Nephron (organoid): ENCODE results near the gene ME2.

Experiments used
- H3K27ac Mint-ChIP-seq, 3 experiments: 2 replicates each; pipeline ENCODE4 v1.8.0; 2020; ENCODE audit warnings: mixed read lengths in 3 of 3, mild to moderate bottlenecking in 2 of 3, moderate library complexity in 1 of 3
- H3K27me3 Mint-ChIP-seq: 2 replicates; pipeline ENCODE4 v1.8.0; 2021; ENCODE audit warnings: low read depth, mild to moderate bottlenecking, moderate library complexity, mixed read lengths
- H3K36me3 Mint-ChIP-seq: 2 replicates; pipeline ENCODE4 v1.8.0; 2020; ENCODE audit warnings: low read depth, mixed read lengths
- H3K4me1 Mint-ChIP-seq: 2 replicates; pipeline ENCODE4 v1.8.0; 2020; ENCODE audit warnings: mixed read lengths
- H3K4me3 Mint-ChIP-seq, 3 experiments: 2 replicates each; pipeline ENCODE4 v1.8.0; 2020; ENCODE audit warnings: mild to moderate bottlenecking in 3 of 3, mixed read lengths in 3 of 3, moderate library complexity in 2 of 3
- H3K9me3 Mint-ChIP-seq: 2 replicates; pipeline ENCODE4 v1.8.0; 2020; ENCODE audit warnings: mixed read lengths
- TF ChIP-seq, protein P1 (sequence below), 3 experiments: fragments of 200-600 bp; sonication (generic); IDR thresholded peaks; one replicate each; pipeline ENCODE4 v1.5.0; 2021; ENCODE audit warnings: antibody characterized with exemption in 3 of 3; ENCODE audit not compliant: unreplicated experiment in 3 of 3

ME2 gene

DNA sequence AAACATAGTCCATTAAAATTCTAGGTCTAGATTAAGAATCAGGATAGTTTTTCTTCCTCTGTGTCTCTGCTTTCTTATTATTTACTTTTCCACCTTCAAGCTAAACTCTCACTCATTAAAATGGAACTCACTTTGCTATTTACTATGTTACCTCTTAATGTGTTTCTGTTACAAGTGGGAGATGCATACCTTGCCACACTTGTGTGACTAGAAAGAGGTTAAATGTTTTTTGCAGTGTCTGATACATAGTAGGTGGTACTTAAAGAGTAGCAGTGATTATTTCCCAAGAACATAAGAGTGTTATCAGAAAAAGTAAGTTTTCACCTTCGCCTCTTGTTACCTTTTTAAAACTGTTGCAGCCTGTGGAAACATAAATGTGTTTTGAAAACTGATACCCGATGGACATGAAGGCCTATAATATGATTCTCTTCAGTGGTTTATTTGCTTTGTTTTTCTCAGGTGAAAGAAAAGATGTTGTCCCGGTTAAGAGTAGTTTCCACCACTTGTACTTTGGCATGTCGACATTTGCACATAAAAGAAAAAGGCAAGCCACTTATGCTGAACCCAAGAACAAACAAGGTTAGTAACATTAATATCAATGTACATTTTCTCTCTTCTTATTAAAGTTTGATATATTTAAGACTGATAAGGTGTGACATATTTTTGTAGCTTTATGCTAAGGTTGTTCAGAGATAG, 16.6 kb downstream of the ME2 start:
- Mint-ChIP-seq H3K27me3 (no peaks in the 10 kb centered on the region), H3K9me3 (peaks cover 4% of the 10 kb centered on the region), H3K36me3 (peaks cover 45% of the 10 kb centered on the region), H3K4me3 (no peak overlapping the region), H3K4me1 (no peaks in the 10 kb centered on the region), H3K27ac (no peak overlapping the region)
- TF ChIP-seq, protein P1, sequence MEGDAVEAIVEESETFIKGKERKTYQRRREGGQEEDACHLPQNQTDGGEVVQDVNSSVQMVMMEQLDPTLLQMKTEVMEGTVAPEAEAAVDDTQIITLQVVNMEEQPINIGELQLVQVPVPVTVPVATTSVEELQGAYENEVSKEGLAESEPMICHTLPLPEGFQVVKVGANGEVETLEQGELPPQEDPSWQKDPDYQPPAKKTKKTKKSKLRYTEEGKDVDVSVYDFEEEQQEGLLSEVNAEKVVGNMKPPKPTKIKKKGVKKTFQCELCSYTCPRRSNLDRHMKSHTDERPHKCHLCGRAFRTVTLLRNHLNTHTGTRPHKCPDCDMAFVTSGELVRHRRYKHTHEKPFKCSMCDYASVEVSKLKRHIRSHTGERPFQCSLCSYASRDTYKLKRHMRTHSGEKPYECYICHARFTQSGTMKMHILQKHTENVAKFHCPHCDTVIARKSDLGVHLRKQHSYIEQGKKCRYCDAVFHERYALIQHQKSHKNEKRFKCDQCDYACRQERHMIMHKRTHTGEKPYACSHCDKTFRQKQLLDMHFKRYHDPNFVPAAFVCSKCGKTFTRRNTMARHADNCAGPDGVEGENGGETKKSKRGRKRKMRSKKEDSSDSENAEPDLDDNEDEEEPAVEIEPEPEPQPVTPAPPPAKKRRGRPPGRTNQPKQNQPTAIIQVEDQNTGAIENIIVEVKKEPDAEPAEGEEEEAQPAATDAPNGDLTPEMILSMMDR (IDR thresholded peaks at IDR 0.05; ENCODE audit: unreplicated experiment in 3 of 3), result no peak

DNA sequence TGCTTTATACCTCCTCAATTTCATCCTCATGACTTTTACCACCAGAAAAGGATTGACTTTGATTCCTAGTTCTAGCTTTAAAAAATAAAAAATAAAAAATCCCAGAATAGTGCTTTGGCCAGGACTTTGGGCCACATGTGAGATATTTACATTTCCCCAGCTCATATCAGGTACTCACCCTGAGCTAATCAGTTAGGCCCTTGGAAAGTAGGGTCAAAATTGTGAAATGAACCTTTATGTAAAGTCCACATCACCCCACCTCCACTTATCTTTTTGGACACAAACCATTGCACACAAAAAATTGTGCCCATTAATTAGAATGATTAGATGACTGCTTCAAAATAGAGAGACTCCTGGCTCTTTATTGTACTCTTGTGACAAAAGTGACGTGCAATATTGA, 17.2 kb downstream of the ME2 start:
- Mint-ChIP-seq H3K27ac (no peak overlapping the region), H3K27me3 (no peaks in the 10 kb centered on the region), H3K36me3 (peaks cover 51% of the 10 kb centered on the region), H3K9me3 (peaks cover 4% of the 10 kb centered on the region), H3K4me1 (no peaks in the 10 kb centered on the region), H3K4me3 (no peak overlapping the region)
- TF ChIP-seq, protein P1 (IDR thresholded peaks at IDR 0.05; ENCODE audit: unreplicated experiment in 3 of 3), result no peak

DNA sequence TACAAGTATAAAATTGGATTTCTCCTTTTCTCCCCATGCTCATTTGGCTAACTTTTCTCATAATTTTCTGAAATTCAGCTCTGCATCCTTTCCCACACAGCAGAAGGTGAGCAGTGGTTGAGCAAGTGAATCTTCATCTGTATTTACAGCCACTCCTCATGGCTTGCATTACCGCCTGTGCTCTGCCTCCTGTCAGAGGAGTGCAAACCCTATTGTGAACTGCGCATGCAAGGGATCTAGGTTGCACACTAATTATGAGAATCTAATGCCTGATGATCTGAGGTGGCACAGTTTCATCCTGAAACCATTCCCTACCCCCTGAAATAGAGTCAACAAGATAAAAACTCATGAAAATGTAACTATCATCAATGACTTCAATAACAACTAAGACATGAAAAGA, 20.0 kb downstream of the ME2 start:
- TF ChIP-seq, protein P1 (IDR thresholded peaks at IDR 0.05; ENCODE audit: unreplicated experiment in 3 of 3), result no peak
- Mint-ChIP-seq H3K27ac (no peak overlapping the region), H3K4me3 (no peak overlapping the region), H3K4me1 (no peaks in the 10 kb centered on the region), H3K27me3 (no peaks in the 10 kb centered on the region), H3K9me3 (peaks cover 4% of the 10 kb centered on the region), H3K36me3 (peaks cover 62% of the 10 kb centered on the region)

DNA sequence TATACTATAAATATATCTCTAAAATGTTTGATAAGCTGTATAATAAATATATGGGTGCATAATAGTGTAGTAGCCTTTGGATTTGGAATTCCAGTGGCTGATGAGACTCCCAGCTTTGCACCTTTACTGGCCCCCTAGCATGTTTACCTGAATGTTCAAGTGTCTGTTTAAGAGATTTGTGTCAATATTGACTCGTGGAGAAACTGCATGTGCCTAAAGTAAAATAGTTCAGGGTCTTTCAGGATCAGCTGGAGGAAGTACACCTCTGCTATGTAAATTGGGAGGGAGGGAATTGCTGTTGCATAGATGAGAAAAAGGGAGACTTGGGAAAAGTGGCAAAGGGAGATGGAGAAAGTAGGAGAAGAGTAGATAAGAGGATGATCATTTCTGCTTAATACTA, 23.9 kb downstream of the ME2 start:
- Mint-ChIP-seq H3K9me3 (peaks cover 13% of the 10 kb centered on the region), H3K27ac (no peak overlapping the region), H3K4me3 (no peak overlapping the region), H3K4me1 (no peaks in the 10 kb centered on the region), H3K27me3 (no peaks in the 10 kb centered on the region), H3K36me3 (peaks cover 69% of the 10 kb centered on the region)
- TF ChIP-seq, protein P1 (IDR thresholded peaks at IDR 0.05; ENCODE audit: unreplicated experiment in 3 of 3), result no peak

DNA sequence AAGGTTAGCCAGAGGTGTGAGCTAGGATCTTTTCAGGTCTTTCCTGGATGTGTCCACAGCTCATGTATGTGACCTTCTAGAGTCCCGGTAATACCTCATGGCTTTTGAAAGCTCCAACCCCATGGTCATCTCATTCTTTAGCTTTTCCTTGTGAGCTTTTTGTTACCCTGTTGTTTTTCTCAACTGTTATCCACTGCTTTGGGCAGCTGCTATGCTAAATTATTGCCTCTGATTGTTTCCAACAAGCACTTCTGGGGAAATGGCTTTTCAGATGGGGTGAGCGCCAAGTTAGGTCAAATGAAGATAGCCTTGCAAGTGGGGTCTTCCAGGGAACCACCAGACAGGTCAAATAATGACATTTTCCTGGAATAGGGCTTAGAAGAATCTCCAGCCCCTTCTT, 27.9 kb downstream of the ME2 start:
- Mint-ChIP-seq H3K9me3 (peaks cover 9% of the 10 kb centered on the region), H3K4me3 (no peak overlapping the region), H3K4me1 (no peaks in the 10 kb centered on the region), H3K27ac (no peak overlapping the region), H3K27me3 (no peaks in the 10 kb centered on the region), H3K36me3 (peaks cover 63% of the 10 kb centered on the region)
- TF ChIP-seq, protein P1 (IDR thresholded peaks at IDR 0.05; ENCODE audit: unreplicated experiment in 3 of 3), result no peak

DNA sequence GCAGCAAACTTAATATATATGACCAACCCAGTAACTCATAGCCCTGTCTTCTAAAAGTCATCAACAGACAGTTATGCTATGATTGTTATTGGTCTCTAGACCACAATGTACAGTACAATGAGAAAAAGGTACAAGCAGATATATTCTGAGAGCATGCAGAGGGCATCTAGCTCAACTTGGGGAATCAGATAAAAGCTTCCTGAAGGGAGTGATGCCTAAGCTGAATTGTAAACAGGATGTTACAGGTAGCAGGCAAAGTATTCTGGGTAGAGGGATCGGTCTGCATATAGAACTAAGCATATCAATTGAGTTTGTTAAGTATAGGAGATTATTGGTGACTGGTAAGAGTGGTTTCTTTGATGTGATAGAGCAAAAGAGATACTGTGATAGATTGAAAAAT, 30.3 kb downstream of the ME2 start:
- Mint-ChIP-seq H3K36me3 (peaks cover 66% of the 10 kb centered on the region), H3K4me1 (no peaks in the 10 kb centered on the region), H3K4me3 (no peak overlapping the region), H3K27me3 (no peaks in the 10 kb centered on the region), H3K27ac (no peak overlapping the region), H3K9me3 (peaks cover 9% of the 10 kb centered on the region)
- TF ChIP-seq, protein P1 (IDR thresholded peaks at IDR 0.05; ENCODE audit: unreplicated experiment in 3 of 3), result no peak
